ENCODE data around the gene DUS3L. TPM values are rescaled to one million over a fixed set of nuclear protein-coding genes. Genes with fewer than 3 reads are reported as not detected.

The DUS3L gene
- polyA plus RNA-seq, 1 donor (not counting 4 experiments of a cell fraction or from before 2014, with no cell fraction given), result 12.0 TPM

- Histone ChIP-seq H3K4me3 (ENCODE audit: control insufficient read depth in 2 of 3, extremely low read depth in 1 of 3, insufficient read depth in 2 of 3, low read depth in 1 of 3, low read length in 3 of 3) (no peak overlapping the region), H3K79me2 (ENCODE audit: control insufficient read depth, insufficient read depth, low read length) (no peaks in the 10 kb centered on the region), H3K4me1 (ENCODE audit: control insufficient read depth, extremely low read depth, insufficient read depth, low read length) (no peaks in the 10 kb centered on the region), H3K9me1 (ENCODE audit: control insufficient read depth, extremely low read depth, insufficient read depth, low read length) (no peaks in the 10 kb centered on the region), H3K4me2 (ENCODE audit: control insufficient read depth, extremely low read depth, insufficient read depth, low read depth, low read length) (no peak overlapping the region), H3K9me3 (ENCODE audit: control insufficient read depth, low read depth, low read length) (no peaks in the 10 kb centered on the region), H3K36me3 (ENCODE audit: control insufficient read depth in 2 of 2, extremely low read depth in 1 of 2, insufficient read depth in 2 of 2, low read length in 2 of 2) (no peaks in the 10 kb centered on the region), H4K20me1 (ENCODE audit: control insufficient read depth, extremely low read depth, insufficient read depth, low read length) (no peaks in the 10 kb centered on the region), H3K27ac (ENCODE audit: control insufficient read depth, insufficient read depth, low read length) (no peak overlapping the region), H3K27me3 (ENCODE audit: control insufficient read depth, extremely low read depth, insufficient read depth, low read length) (peaks cover 6% of the 10 kb centered on the region), H2AFZ (ENCODE audit: control insufficient read depth, low read length) (no peak overlapping the region), H3K9ac (ENCODE audit: control insufficient read depth, extremely low read depth, insufficient read depth, low read length) (no peak overlapping the region)
- TF ChIP-seq EZH2 (IDR thresholded peaks at IDR 0.05; ENCODE audit: low read length), result no peak
- TF ChIP-seq, protein P1, sequence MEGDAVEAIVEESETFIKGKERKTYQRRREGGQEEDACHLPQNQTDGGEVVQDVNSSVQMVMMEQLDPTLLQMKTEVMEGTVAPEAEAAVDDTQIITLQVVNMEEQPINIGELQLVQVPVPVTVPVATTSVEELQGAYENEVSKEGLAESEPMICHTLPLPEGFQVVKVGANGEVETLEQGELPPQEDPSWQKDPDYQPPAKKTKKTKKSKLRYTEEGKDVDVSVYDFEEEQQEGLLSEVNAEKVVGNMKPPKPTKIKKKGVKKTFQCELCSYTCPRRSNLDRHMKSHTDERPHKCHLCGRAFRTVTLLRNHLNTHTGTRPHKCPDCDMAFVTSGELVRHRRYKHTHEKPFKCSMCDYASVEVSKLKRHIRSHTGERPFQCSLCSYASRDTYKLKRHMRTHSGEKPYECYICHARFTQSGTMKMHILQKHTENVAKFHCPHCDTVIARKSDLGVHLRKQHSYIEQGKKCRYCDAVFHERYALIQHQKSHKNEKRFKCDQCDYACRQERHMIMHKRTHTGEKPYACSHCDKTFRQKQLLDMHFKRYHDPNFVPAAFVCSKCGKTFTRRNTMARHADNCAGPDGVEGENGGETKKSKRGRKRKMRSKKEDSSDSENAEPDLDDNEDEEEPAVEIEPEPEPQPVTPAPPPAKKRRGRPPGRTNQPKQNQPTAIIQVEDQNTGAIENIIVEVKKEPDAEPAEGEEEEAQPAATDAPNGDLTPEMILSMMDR (optimal IDR thresholded peaks at IDR 0.05 in 1 of 3, IDR thresholded peaks at IDR 0.05 in 1 of 3, conservative IDR thresholded peaks at IDR 0.05 in 1 of 3; ENCODE audit: extremely low read depth in 1 of 3, insufficient read depth in 2 of 3, low read length in 3 of 3), result no peak
- FAIRE-seq (no peak), DNase-seq (ENCODE audit: low read depth, low spot score) (no peak)
- dilution Hi-C loops (cut with MboI; ENCODE audit: extremely low pct_ligation_motif_present, low sequenced_read_pairs), result no loop called here
These were observed 30.7 kb upstream of the DUS3L start for GRCh38 chr19:5821521-5822180.

GRCh38 chr19:5820785-5821184, 29.8 kb upstream of the DUS3L start:
- FAIRE-seq (no peak), DNase-seq (ENCODE audit: low read depth, low spot score) (no peak)
- no peaks in the 10 kb centered on the region for H3K9me1 ChIP-seq (ENCODE audit: control insufficient read depth, extremely low read depth, insufficient read depth, low read length)
- TF ChIP-seq EZH2 (IDR thresholded peaks at IDR 0.05; ENCODE audit: low read length), result no peak
- TF ChIP-seq, protein P1 (optimal IDR thresholded peaks at IDR 0.05 in 1 of 3, IDR thresholded peaks at IDR 0.05 in 1 of 3, conservative IDR thresholded peaks at IDR 0.05 in 1 of 3; ENCODE audit: extremely low read depth in 1 of 3, insufficient read depth in 2 of 3, low read length in 3 of 3), result no peak
- peaks cover 6% of the 10 kb centered on the region for H3K27me3 ChIP-seq (ENCODE audit: control insufficient read depth, extremely low read depth, insufficient read depth, low read length)
- no peak overlapping the region for H3K9ac ChIP-seq (ENCODE audit: control insufficient read depth, extremely low read depth, insufficient read depth, low read length)
- H2AFZ ChIP-seq (ENCODE audit: control insufficient read depth, low read length), result no peak overlapping the region
- no peaks in the 10 kb centered on the region for H3K9me3 ChIP-seq (ENCODE audit: control insufficient read depth, low read depth, low read length)
- H3K36me3 ChIP-seq (ENCODE audit: control insufficient read depth in 2 of 2, extremely low read depth in 1 of 2, insufficient read depth in 2 of 2, low read length in 2 of 2), result no peaks in the 10 kb centered on the region
- H3K4me2 ChIP-seq (ENCODE audit: control insufficient read depth, extremely low read depth, insufficient read depth, low read depth, low read length), result no peak overlapping the region
- H3K4me1 ChIP-seq (ENCODE audit: control insufficient read depth, extremely low read depth, insufficient read depth, low read length), result no peaks in the 10 kb centered on the region
- H4K20me1 ChIP-seq (ENCODE audit: control insufficient read depth, extremely low read depth, insufficient read depth, low read length), result no peaks in the 10 kb centered on the region
- H3K4me3 ChIP-seq (ENCODE audit: control insufficient read depth in 2 of 3, extremely low read depth in 1 of 3, insufficient read depth in 2 of 3, low read depth in 1 of 3, low read length in 3 of 3), result no peak overlapping the region
- no peak overlapping the region for H3K27ac ChIP-seq (ENCODE audit: control insufficient read depth, insufficient read depth, low read length)
- dilution Hi-C loops (cut with MboI; ENCODE audit: extremely low pct_ligation_motif_present, low sequenced_read_pairs), result no loop called here
- no peaks in the 10 kb centered on the region for H3K79me2 ChIP-seq (ENCODE audit: control insufficient read depth, insufficient read depth, low read length)
